GM21381 (cell line): ENCODE results near the gene ZNF135.

Experiments used
- ATAC-seq: cut with Tn5 transposase; IDR thresholded peaks from one replicate; pipeline ENCODE4 v1.9.1; 2021; ENCODE audit warnings: mild to moderate bottlenecking, moderate library complexity; ENCODE audit not compliant: unreplicated experiment

ZNF135 gene

GRCh38 chr19:58089846-58090245, 30.8 kb downstream of the ZNF135 start:
- ATAC-seq, result no peak

GRCh38 chr19:58091251-58091995, 32.3 kb downstream of the ZNF135 start:
- no peak for ATAC-seq

GRCh38 chr19:58093071-58093470, 34.0 kb downstream of the ZNF135 start:
- no peak for ATAC-seq

GRCh38 chr19:58095328-58095727, 36.2 kb downstream of the ZNF135 start:
- no peak for ATAC-seq

- no peak for ATAC-seq
Observed at GRCh38 chr19:58096884-58097283, 37.8 kb downstream of the ZNF135 start.

- no peak for ATAC-seq
Observed at GRCh38 chr19:58097349-58097748, 38.3 kb downstream of the ZNF135 start.

GRCh38 chr19:58097781-58098681, 38.9 kb downstream of the ZNF135 start, which contains the start of gene ZSCAN18:
Gene ZSCAN18 (minus strand): TSS chr19:58098231. CDS start chr19:58090267, 7,964 bp downstream.
- no peak for ATAC-seq

GRCh38 chr19:58098682-58098998, 39.6 kb downstream of the ZNF135 start:
- ATAC-seq, result no peak

- ATAC-seq, result no peak
Observed at GRCh38 chr19:58107778-58108545, 48.9 kb downstream of the ZNF135 start.

GRCh38 chr19:58108546-58108817, 49.4 kb downstream of the ZNF135 start:
- no peak for ATAC-seq

GRCh38 chr19:58117841-58118575, 58.9 kb downstream of the ZNF135 start:
- ATAC-seq, result no peak

GRCh38 chr19:58118979-58119733, 60.1 kb downstream of the ZNF135 start:
- no peak for ATAC-seq
